Measurements from ENCODE around the gene TUBA4A.

Gene TUBA4A

GRCh38 chr2:219248845-219249202 is 4.9 kb downstream of the TUBA4A start:
- Histone ChIP-seq H3K36me3 (ENCODE audit: control insufficient read depth, insufficient read depth, low read length) (peaks cover 29% of the 10 kb centered on the region), H3K9me3 (ENCODE audit: control insufficient read depth, insufficient read depth, low read length) (no peaks in the 10 kb centered on the region), H3K4me3 (ENCODE audit: low read depth, low read length) (no peak overlapping the region), H3K4me1 (ENCODE audit: control insufficient read depth, insufficient read depth, low read length) (peaks cover 14% of the 10 kb centered on the region), H3K9ac (ENCODE audit: low read depth, low read length) (no peak overlapping the region), H3K27ac (ENCODE audit: low read depth, low read length) (peak overlapping the region; percentile 70), H3K27me3 (ENCODE audit: control insufficient read depth, insufficient read depth, low read length) (peaks cover 28% of the 10 kb centered on the region)

DNA sequence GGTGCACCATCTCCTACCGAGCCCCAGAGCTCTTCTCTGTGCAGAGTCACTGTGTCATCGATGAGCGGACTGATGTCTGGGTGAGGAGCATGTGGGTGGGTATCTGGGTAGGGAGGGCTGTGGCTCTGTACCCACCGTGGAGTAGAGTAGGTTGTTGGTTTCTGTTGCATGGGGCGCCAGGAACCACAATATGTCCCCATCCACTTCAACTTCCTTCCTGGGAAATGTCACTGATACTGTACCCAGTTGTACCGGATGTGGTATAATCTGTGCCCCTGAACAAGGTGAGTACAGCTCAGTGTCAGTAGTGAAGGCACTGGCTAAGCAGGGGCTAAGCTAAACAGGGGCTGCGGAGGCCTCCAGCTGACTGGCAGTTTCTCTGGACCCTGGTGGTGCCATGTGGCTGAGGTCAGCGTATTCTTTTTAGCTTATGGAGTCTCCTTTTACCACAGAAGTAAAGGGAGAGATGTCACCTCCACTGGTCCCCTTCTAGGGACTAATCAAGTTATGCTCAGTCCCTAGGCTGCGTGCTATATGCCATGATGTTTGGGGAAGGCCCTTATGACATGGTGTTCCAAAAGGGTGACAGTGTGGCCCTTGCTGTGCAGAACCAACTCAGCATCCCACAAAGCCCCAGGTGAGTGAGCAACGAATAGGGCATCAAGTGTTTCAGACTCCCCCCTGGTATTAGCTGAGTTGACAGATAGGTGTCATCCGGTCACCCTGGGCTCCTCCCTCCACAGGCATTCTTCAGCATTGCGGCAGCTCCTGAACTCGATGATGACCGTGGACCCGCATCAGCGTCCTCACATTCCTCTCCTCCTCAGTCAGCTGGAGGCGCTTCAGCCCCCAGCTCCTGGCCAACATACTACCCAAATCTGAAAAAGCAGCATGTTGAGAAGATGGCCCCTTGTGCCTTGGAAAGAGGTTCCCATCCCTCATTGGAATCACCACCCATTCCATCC is 5.8 kb downstream of the TUBA4A start:
- Histone ChIP-seq H3K27ac (ENCODE audit: low read depth, low read length) (no peak overlapping the region), H3K36me3 (ENCODE audit: control insufficient read depth, insufficient read depth, low read length) (peaks cover 29% of the 10 kb centered on the region), H3K27me3 (ENCODE audit: control insufficient read depth, insufficient read depth, low read length) (peaks cover 19% of the 10 kb centered on the region), H3K9ac (ENCODE audit: low read depth, low read length) (no peak overlapping the region), H3K4me1 (ENCODE audit: control insufficient read depth, insufficient read depth, low read length) (peaks cover 14% of the 10 kb centered on the region), H3K9me3 (ENCODE audit: control insufficient read depth, insufficient read depth, low read length) (no peaks in the 10 kb centered on the region), H3K4me3 (ENCODE audit: low read depth, low read length) (no peak overlapping the region)

GRCh38 chr2:219246559-219246958 is 7.2 kb downstream of the TUBA4A start:
- peaks cover 5% of the 10 kb centered on the region for H3K27me3 ChIP-seq (ENCODE audit: control insufficient read depth, insufficient read depth, low read length)
- no peak overlapping the region for H3K4me3 ChIP-seq (ENCODE audit: low read depth, low read length)
- H3K27ac ChIP-seq (ENCODE audit: low read depth, low read length), result no peak overlapping the region
- peaks cover 4% of the 10 kb centered on the region for H3K4me1 ChIP-seq (ENCODE audit: control insufficient read depth, insufficient read depth, low read length)
- no peak overlapping the region for H3K9ac ChIP-seq (ENCODE audit: low read depth, low read length)
- peaks cover 29% of the 10 kb centered on the region for H3K36me3 ChIP-seq (ENCODE audit: control insufficient read depth, insufficient read depth, low read length)
- H3K9me3 ChIP-seq (ENCODE audit: control insufficient read depth, insufficient read depth, low read length), result no peaks in the 10 kb centered on the region

- Histone ChIP-seq H3K9ac (ENCODE audit: low read depth, low read length) (peak overlapping the region; percentile 88), H3K27ac (ENCODE audit: low read depth, low read length) (peak overlapping the region; percentile 88), H3K4me1 (ENCODE audit: control insufficient read depth, insufficient read depth, low read length) (peaks cover 4% of the 10 kb centered on the region), H3K4me3 (ENCODE audit: low read depth, low read length) (peak overlapping the region; percentile 90), H3K27me3 (ENCODE audit: control insufficient read depth, insufficient read depth, low read length) (no peaks in the 10 kb centered on the region), H3K36me3 (ENCODE audit: control insufficient read depth, insufficient read depth, low read length) (peaks cover 29% of the 10 kb centered on the region), H3K9me3 (ENCODE audit: control insufficient read depth, insufficient read depth, low read length) (no peaks in the 10 kb centered on the region)
Observed at GRCh38 chr2:219245899-219246230, 7.9 kb downstream of the TUBA4A start.

DNA sequence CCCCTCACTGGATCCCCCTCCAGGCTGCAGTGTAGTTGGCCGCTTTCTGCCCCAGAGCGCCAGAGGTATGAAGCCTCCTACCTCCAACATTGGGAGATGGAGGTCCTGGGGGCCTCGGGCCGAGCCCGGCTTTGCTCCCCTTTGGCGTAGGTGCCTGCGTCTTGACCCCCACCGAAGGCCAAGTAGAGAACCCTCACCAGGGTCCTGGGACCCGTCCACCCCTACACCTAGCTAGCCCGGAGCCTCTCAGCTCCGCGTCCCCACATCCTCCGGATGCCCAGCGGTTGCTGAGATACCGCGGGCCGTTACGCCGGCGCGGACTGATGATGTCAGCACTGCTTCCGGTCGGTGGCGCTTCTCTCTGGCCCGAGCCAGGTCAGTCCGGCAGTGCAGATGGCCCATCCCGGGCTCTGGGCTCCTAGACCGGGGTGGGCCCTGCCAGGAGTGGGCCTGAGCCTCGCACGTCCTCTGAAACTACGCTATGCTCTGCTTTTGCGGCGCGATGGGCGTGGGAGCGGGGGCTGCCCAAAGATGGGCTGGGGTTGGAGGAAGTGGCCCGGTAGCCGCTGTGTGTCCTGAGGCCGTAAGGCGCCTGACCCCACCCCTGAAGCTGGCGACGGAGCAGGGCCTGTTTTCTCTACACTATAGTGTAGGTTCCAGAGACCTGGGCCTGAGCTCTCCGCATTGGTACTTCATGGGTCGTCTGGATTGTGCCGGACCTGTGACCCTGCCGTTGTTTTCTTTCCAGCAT is 8.4 kb downstream of the TUBA4A start, which contains the start of the genes GLB1L and STK16:
Gene GLB1L (minus strand): TSS at position 297 of the 751 bp plus-strand sequence. CDS start 1,871 bp downstream, outside the sequence.
Gene STK16 (plus strand): TSS at position 332 of the 751 bp plus-strand sequence. CDS start 521 bp downstream, outside the sequence.
- Histone ChIP-seq H3K4me3 (ENCODE audit: low read depth, low read length) (peak within 1 kb of the TSS; percentile 90), H3K9ac (ENCODE audit: low read depth, low read length) (peak within 1 kb of the TSS; percentile 88), H3K9me3 (ENCODE audit: control insufficient read depth, insufficient read depth, low read length) (no peaks in the 10 kb centered on the region), H3K36me3 (ENCODE audit: control insufficient read depth, insufficient read depth, low read length) (peaks cover 24% of the 10 kb centered on the region), H3K4me1 (ENCODE audit: control insufficient read depth, insufficient read depth, low read length) (peaks cover 4% of the 10 kb centered on the region), H3K27me3 (ENCODE audit: control insufficient read depth, insufficient read depth, low read length) (no peaks in the 10 kb centered on the region), H3K27ac (ENCODE audit: low read depth, low read length) (peak within 1 kb of the TSS; percentile 88)

DNA sequence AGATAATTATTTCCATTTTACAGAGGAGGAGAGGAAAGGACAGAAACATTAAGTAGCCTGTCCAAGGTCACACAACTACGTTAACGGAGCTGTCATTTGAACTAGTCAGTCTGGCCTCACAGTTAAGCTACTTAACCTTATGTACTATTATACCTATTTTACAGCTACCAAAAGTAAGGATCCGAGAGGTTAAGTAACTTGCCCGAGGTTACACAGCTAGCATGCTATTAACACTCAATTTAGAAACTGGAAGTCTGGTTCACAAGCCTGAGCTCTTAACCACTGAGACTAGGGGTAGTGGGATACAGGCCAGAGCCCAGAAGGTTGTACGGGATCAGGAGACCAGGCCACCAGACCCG is 8.9 kb downstream of the TUBA4A start:
- Histone ChIP-seq H3K4me1 (ENCODE audit: control insufficient read depth, insufficient read depth, low read length) (peaks cover 4% of the 10 kb centered on the region), H3K4me3 (ENCODE audit: low read depth, low read length) (peak overlapping the region; percentile 90), H3K9me3 (ENCODE audit: control insufficient read depth, insufficient read depth, low read length) (no peaks in the 10 kb centered on the region), H3K36me3 (ENCODE audit: control insufficient read depth, insufficient read depth, low read length) (peaks cover 23% of the 10 kb centered on the region), H3K27ac (ENCODE audit: low read depth, low read length) (peak overlapping the region; percentile 88), H3K27me3 (ENCODE audit: control insufficient read depth, insufficient read depth, low read length) (no peaks in the 10 kb centered on the region), H3K9ac (ENCODE audit: low read depth, low read length) (peak overlapping the region; percentile 48; the same call in 1 of the 2 replicates)

GRCh38 chr2:219243291-219243761 is 10.4 kb downstream of the TUBA4A start:
- peaks cover 4% of the 10 kb centered on the region for H3K4me1 ChIP-seq (ENCODE audit: control insufficient read depth, insufficient read depth, low read length)
- no peaks in the 10 kb centered on the region for H3K9me3 ChIP-seq (ENCODE audit: control insufficient read depth, insufficient read depth, low read length)
- no peak overlapping the region for H3K4me3 ChIP-seq (ENCODE audit: low read depth, low read length)
- H3K9ac ChIP-seq (ENCODE audit: low read depth, low read length), result no peak overlapping the region
- H3K36me3 ChIP-seq (ENCODE audit: control insufficient read depth, insufficient read depth, low read length), result peaks cover 16% of the 10 kb centered on the region
- no peak overlapping the region for H3K27ac ChIP-seq (ENCODE audit: low read depth, low read length)
- H3K27me3 ChIP-seq (ENCODE audit: control insufficient read depth, insufficient read depth, low read length), result no peaks in the 10 kb centered on the region

- H3K9me3 ChIP-seq (ENCODE audit: control insufficient read depth, insufficient read depth, low read length), result no peaks in the 10 kb centered on the region
- no peaks in the 10 kb centered on the region for H3K4me1 ChIP-seq (ENCODE audit: control insufficient read depth, insufficient read depth, low read length)
- H3K27ac ChIP-seq (ENCODE audit: low read depth, low read length), result no peak overlapping the region
- H3K36me3 ChIP-seq (ENCODE audit: control insufficient read depth, insufficient read depth, low read length), result peaks cover 69% of the 10 kb centered on the region
- no peak overlapping the region for H3K9ac ChIP-seq (ENCODE audit: low read depth, low read length)
- no peak overlapping the region for H3K4me3 ChIP-seq (ENCODE audit: low read depth, low read length)
- no peaks in the 10 kb centered on the region for H3K27me3 ChIP-seq (ENCODE audit: control insufficient read depth, insufficient read depth, low read length)
Observed at GRCh38 chr2:219234331-219234730, 19.4 kb downstream of the TUBA4A start.

- Histone ChIP-seq H3K4me1 (ENCODE audit: control insufficient read depth, insufficient read depth, low read length) (peaks cover 5% of the 10 kb centered on the region; the same call in 1 of the 2 replicates), H3K4me3 (ENCODE audit: low read depth, low read length) (peak overlapping the region; percentile 86), H3K9me3 (ENCODE audit: control insufficient read depth, insufficient read depth, low read length) (no peaks in the 10 kb centered on the region), H3K36me3 (ENCODE audit: control insufficient read depth, insufficient read depth, low read length) (peaks cover 51% of the 10 kb centered on the region), H3K9ac (ENCODE audit: low read depth, low read length) (peak overlapping the region; percentile 77), H3K27ac (ENCODE audit: low read depth, low read length) (peak overlapping the region; percentile 88), H3K27me3 (ENCODE audit: control insufficient read depth, insufficient read depth, low read length) (no peaks in the 10 kb centered on the region)
Observed at GRCh38 chr2:219230059-219230540, 23.6 kb downstream of the TUBA4A start.

- H3K4me1 ChIP-seq (ENCODE audit: control insufficient read depth, insufficient read depth, low read length), result peaks cover 5% of the 10 kb centered on the region; the same call in 1 of the 2 replicates
Observed at GRCh38 chr2:219229305-219230058, 24.2 kb downstream of the TUBA4A start, which contains the start of the genes ANKZF1 and ATG9A. Gene ANKZF1, plus strand, starts transcription at chr2:219229806. Its CDS starts 452 bp downstream, at chr2:219230258. Gene ATG9A, minus strand, starts transcription at chr2:219229636. Its CDS starts 1,612 bp downstream, at chr2:219228024.

More at GRCh38 chr2:219229305-219230058, 24.2 kb downstream of the TUBA4A start, which contains the start of the genes ANKZF1 and ATG9A:
- Histone ChIP-seq H3K9ac (ENCODE audit: low read depth, low read length) (peak within 1 kb of the TSS; percentile 77), H3K27me3 (ENCODE audit: control insufficient read depth, insufficient read depth, low read length) (no peaks in the 10 kb centered on the region), H3K27ac (ENCODE audit: low read depth, low read length) (peak within 1 kb of the TSS; percentile 88), H3K9me3 (ENCODE audit: control insufficient read depth, insufficient read depth, low read length) (no peaks in the 10 kb centered on the region), H3K4me3 (ENCODE audit: low read depth, low read length) (peak within 1 kb of the TSS; percentile 86), H3K36me3 (ENCODE audit: control insufficient read depth, insufficient read depth, low read length) (peaks cover 51% of the 10 kb centered on the region)
